Measurements from ENCODE around the gene TNFRSF1A. TPM values are rescaled to one million over a fixed set of nuclear protein-coding genes. Genes with fewer than 3 reads are reported as not detected.

Gene TNFRSF1A
- total and polyA plus RNA-seq, 2 of the 13 experiments (the other 11 are each of a cell fraction or from before 2014, with no cell fraction given) = 41.5 to 61.2 TPM

DNA sequence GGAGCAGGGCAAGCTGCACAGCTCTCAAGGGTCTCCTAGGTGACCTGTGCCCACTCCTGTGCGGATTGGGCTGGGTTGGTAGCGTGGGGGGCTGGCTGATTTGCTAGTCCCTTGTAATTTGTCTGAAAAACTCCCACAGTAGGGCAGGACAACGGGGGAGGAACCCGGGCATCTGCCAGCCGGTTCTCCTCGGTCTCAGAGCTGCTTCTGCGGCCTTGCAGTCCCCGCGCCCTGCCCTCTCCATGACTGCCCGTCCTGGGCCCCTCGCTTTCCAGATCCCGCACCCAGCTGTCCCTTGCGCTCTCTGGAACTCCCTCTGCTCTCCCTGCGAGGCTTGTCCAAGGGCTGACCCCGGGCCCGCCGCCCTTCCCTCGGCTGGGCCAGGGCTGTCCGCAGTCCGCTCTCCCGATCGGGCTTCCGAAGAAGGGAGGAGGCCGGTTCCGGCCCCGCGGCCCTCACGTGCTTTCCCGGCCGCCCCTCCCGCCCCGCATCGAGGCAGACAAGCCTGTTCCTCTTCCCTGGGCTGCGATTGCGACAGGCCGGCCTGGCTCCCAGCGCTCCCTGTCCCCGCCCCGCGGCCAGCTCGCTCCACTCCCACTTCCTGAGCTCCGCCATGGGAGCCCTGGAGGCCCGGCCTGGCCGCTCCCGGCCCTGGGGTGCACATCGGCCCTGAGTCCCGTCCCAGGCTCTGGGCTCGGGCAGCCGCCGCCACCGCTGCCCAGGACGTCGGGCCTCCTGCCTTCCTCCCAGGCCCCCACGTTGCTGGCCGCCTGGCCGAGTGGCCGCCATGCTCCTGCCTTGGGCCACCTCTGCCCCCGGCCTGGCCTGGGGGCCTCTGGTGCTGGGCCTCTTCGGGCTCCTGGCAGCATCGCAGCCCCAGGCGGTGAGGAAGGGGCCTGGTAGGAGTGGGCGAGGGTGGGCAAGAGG, 42.0 kb upstream of the TNFRSF1A start, which contains the start of gene LTBR (continued):
- TF ChIP-seq, protein P1, sequence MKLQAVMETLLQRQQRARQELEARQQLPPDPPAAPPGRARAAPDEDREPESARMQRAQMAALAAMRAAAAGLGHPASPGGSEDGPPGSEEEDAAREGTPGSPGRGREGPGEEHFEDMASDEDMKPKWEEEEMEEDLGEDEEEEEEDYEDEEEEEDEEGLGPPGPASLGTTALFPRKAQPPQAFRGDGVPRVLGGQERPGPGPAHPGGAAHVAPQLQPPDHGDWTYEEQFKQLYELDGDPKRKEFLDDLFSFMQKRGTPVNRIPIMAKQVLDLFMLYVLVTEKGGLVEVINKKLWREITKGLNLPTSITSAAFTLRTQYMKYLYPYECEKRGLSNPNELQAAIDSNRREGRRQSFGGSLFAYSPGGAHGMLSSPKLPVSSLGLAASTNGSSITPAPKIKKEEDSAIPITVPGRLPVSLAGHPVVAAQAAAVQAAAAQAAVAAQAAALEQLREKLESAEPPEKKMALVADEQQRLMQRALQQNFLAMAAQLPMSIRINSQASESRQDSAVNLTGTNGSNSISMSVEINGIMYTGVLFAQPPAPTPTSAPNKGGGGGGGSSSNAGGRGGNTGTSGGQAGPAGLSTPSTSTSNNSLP (IDR thresholded peaks at IDR 0.05; ENCODE audit: low read depth, low read length) = no peak
- no peak; the same call in 1 of the 2 replicates for TF ChIP-seq ZNF296 (CRISPR knock-in tag; conservative IDR thresholded peaks at IDR 0.05)
- no peak for TF ChIP-seq CCAR2 (optimal IDR thresholded peaks at IDR 0.05; ENCODE audit: low read depth, low read length)
- TF ChIP-seq, protein P2, sequence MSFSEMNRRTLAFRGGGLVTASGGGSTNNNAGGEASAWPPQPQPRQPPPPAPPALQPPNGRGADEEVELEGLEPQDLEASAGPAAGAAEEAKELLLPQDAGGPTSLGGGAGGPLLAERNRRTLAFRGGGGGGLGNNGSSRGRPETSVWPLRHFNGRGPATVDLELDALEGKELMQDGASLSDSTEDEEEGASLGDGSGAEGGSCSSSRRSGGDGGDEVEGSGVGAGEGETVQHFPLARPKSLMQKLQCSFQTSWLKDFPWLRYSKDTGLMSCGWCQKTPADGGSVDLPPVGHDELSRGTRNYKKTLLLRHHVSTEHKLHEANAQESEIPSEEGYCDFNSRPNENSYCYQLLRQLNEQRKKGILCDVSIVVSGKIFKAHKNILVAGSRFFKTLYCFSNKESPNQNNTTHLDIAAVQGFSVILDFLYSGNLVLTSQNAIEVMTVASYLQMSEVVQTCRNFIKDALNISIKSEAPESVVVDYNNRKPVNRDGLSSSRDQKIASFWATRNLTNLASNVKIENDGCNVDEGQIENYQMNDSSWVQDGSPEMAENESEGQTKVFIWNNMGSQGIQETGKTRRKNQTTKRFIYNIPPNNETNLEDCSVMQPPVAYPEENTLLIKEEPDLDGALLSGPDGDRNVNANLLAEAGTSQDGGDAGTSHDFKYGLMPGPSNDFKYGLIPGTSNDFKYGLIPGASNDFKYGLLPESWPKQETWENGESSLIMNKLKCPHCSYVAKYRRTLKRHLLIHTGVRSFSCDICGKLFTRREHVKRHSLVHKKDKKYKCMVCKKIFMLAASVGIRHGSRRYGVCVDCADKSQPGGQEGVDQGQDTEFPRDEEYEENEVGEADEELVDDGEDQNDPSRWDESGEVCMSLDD (CRISPR knock-in tag; IDR thresholded peaks at IDR 0.05; ENCODE audit: borderline replicate concordance) = 0 out of 2 replicates have a peak, but pooled peaks have one; percentile 64
- no peak for TF ChIP-seq IKZF1 (IDR thresholded peaks at IDR 0.05)
- TF ChIP-seq ZNF792 (CRISPR knock-in tag; IDR thresholded peaks at IDR 0.05) = peak; percentile 88
- TF ChIP-seq, protein P3, sequence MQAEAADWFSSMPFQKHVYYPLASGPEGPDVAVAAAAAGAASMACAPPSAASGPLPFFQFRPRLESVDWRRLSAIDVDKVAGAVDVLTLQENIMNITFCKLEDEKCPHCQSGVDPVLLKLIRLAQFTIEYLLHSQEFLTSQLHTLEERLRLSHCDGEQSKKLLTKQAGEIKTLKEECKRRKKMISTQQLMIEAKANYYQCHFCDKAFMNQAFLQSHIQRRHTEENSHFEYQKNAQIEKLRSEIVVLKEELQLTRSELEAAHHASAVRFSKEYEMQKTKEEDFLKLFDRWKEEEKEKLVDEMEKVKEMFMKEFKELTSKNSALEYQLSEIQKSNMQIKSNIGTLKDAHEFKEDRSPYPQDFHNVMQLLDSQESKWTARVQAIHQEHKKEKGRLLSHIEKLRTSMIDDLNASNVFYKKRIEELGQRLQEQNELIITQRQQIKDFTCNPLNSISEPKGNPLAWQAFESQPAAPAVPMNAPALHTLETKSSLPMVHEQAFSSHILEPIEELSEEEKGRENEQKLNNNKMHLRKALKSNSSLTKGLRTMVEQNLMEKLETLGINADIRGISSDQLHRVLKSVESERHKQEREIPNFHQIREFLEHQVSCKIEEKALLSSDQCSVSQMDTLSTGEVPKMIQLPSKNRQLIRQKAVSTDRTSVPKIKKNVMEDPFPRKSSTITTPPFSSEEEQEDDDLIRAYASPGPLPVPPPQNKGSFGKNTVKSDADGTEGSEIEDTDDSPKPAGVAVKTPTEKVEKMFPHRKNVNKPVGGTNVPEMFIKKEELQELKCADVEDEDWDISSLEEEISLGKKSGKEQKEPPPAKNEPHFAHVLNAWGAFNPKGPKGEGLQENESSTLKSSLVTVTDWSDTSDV (CRISPR knock-in tag; IDR thresholded peaks at IDR 0.05) = no peak
- TF ChIP-seq SNRNP70 (IDR thresholded peaks at IDR 0.05; ENCODE audit: low read depth, low read length) = no peak
- peak; percentile 81; the same call in 1 of the 2 replicates for TF ChIP-seq ISL2 (CRISPR knock-in tag; IDR thresholded peaks at IDR 0.05)
- no peak; the same call in 1 of the 2 replicates for TF ChIP-seq ZNF17 (CRISPR knock-in tag; IDR thresholded peaks at IDR 0.05)
- no peak for TF ChIP-seq ZSCAN12 (CRISPR knock-in tag; IDR thresholded peaks at IDR 0.05)
- TF ChIP-seq HMGA1 (CRISPR knock-in tag; conservative IDR thresholded peaks at IDR 0.05) = no peak
- TF ChIP-seq, protein P4, sequence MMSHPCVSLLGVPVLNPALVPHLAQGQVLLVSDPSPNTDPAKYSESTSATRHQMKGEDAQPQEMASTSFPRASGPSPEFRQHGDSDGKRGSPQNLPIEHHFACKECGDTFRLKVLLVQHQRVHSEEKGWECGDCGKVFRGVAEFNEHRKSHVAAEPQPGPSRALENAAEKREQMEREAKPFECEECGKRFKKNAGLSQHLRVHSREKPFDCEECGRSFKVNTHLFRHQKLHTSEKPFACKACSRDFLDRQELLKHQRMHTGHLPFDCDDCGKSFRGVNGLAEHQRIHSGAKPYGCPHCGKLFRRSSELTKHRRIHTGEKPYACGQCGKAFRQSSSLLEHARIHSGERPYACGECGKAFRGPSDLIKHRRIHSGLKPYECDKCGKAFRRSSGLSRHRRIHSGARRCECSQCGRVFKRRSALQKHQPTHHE (CRISPR knock-in tag; IDR thresholded peaks at IDR 0.05; ENCODE audit: borderline replicate concordance) = peak; percentile 80; the same call in 1 of the 2 replicates
- no peak for TF ChIP-seq HOXA7 (CRISPR knock-in tag; IDR thresholded peaks at IDR 0.05)
- peak; percentile 58; the same call in 1 of the 2 replicates for TF ChIP-seq ARHGAP35 (CRISPR knock-in tag; IDR thresholded peaks at IDR 0.05; ENCODE audit: borderline replicate concordance)
- peak; percentile 77; the same call in 1 of the 2 replicates for TF ChIP-seq ZNF337 (CRISPR knock-in tag; IDR thresholded peaks at IDR 0.05; ENCODE audit: borderline replicate concordance, low read depth)
- TF ChIP-seq ZNF205 (CRISPR knock-in tag; IDR thresholded peaks at IDR 0.05) = peak; percentile 86
- TF ChIP-seq, protein P5, sequence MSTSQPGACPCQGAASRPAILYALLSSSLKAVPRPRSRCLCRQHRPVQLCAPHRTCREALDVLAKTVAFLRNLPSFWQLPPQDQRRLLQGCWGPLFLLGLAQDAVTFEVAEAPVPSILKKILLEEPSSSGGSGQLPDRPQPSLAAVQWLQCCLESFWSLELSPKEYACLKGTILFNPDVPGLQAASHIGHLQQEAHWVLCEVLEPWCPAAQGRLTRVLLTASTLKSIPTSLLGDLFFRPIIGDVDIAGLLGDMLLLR (CRISPR knock-in tag; IDR thresholded peaks at IDR 0.05) = peak; percentile 97
